Measurements from ENCODE around the gene ABCD4. TPM values are rescaled to one million over a fixed set of nuclear protein-coding genes. Genes with fewer than 3 reads are reported as not detected.

The ABCD4 gene
- polyA plus RNA-seq, 1 of the 3 experiments (the other 2 are of a cell fraction) = 37.0 TPM

GRCh38 chr14:74293606-74294005 lies 9.1 kb downstream of the ABCD4 start:
- no peak overlapping the region for H3K4me2 ChIP-seq
- no peaks in the 10 kb centered on the region for H3K9me2 ChIP-seq
- peaks cover 5% of the 10 kb centered on the region; the same call in 1 of the 2 replicates for H4K20me1 ChIP-seq (ENCODE audit: insufficient read depth)
- H3F3A ChIP-seq (replicated peaks; ENCODE audit: insufficient read depth) = no peaks in the 10 kb centered on the region
- no peak overlapping the region for H2AFZ ChIP-seq (ENCODE audit: low read depth)
- no peaks in the 10 kb centered on the region for H3K27me3 ChIP-seq (ENCODE audit: insufficient read depth)
- ChIA-PET CTCF (interaction anchor here (0.6 to 3.7 kb wide), 15 partner anchors 9 to 186 kb away, joined by 3 to 17 read pairs (median 4); partner anchors contain the start of genes ABCD4 and VRTN), POLR2A (no interaction called here)
- peaks cover 0 to 2% of the 10 kb centered on the region in 2 experiments; a peak in 1 of 4 replicates for H3K4me1 ChIP-seq (ENCODE audit: control insufficient read depth in 1 of 2, insufficient read depth in 2 of 2, low read depth in 1 of 2, low read length in 1 of 2)
- peaks cover 2% of the 10 kb centered on the region; the same call in 1 of the 2 replicates for H3K79me2 ChIP-seq (ENCODE audit: insufficient read depth)
- H3K9ac ChIP-seq = no peak overlapping the region
- H3K27ac ChIP-seq (ENCODE audit: low read depth in 2 of 2, low read length in 1 of 2) = no peak overlapping the region
- 100% methylated on average over 2 of the region's 2 CpGs for WGBS (ENCODE audit: low lambda C conversion rate)
- TF ChIP-seq ELF1 (IDR thresholded peaks at IDR 0.05) = no peak
- no peak for TF ChIP-seq NRF1 (IDR thresholded peaks at IDR 0.05; ENCODE audit: low read depth, low read length)
- no peak for TF ChIP-seq RFX5 (IDR thresholded peaks at IDR 0.05; ENCODE audit: low read length)
- no peak for TF ChIP-seq RAD21 (IDR thresholded peaks at IDR 0.05; ENCODE audit: low read length)
- no peak for TF ChIP-seq RXRA (IDR thresholded peaks at IDR 0.05; ENCODE audit: borderline replicate concordance, low read depth)
- TF ChIP-seq PBX3 (IDR thresholded peaks at IDR 0.05) = no peak
- TF ChIP-seq TEAD4 (IDR thresholded peaks at IDR 0.05; ENCODE audit: borderline replicate concordance, insufficient read depth) = no peak
- TF ChIP-seq MXI1 (IDR thresholded peaks at IDR 0.05; ENCODE audit: low read depth, low read length) = no peak
- no peak for TF ChIP-seq EP300 (IDR thresholded peaks at IDR 0.05; ENCODE audit: borderline replicate concordance in 1 of 2, low read depth in 1 of 2, low read length in 1 of 2)
- TF ChIP-seq TCF12 (IDR thresholded peaks at IDR 0.05) = no peak
- TF ChIP-seq FOXM1 (IDR thresholded peaks at IDR 0.05; ENCODE audit: low read depth) = no peak
- no peak for TF ChIP-seq MAX (IDR thresholded peaks at IDR 0.05; ENCODE audit: low read depth)
- TF ChIP-seq TAF1 (IDR thresholded peaks at IDR 0.05; ENCODE audit: borderline replicate concordance, low read depth, low read length) = no peak
- TF ChIP-seq GATA2 (CRISPR knock-in tag; IDR thresholded peaks at IDR 0.05) = no peak
- H3K4me3 ChIP-seq (ENCODE audit: low read depth in 2 of 2, low read length in 1 of 2) = no peak overlapping the region
- no peak for DNase-seq
- H3K36me3 ChIP-seq (replicated peaks in 1 of 2; ENCODE audit: control insufficient read depth in 1 of 2, insufficient read depth in 2 of 2, low read length in 1 of 2) = peaks cover 15 to 72% of the 10 kb centered on the region in 2 experiments
- H3K9me3 ChIP-seq = no peaks in the 10 kb centered on the region

GRCh38 chr14:74292061-74292460 lies 10.7 kb downstream of the ABCD4 start:
- Histone ChIP-seq H3K9me2 (no peaks in the 10 kb centered on the region), H3K79me2 (ENCODE audit: insufficient read depth) (no peaks in the 10 kb centered on the region), H3K36me3 (replicated peaks in 1 of 2; ENCODE audit: control insufficient read depth in 1 of 2, insufficient read depth in 2 of 2, low read length in 1 of 2) (peaks cover 14 to 76% of the 10 kb centered on the region in 2 experiments), H3K4me1 (ENCODE audit: control insufficient read depth in 1 of 2, insufficient read depth in 2 of 2, low read depth in 1 of 2, low read length in 1 of 2) (peaks cover 0 to 2% of the 10 kb centered on the region in 2 experiments; a peak in 1 of 4 replicates), H3K9ac (no peak overlapping the region), H3K4me3 (ENCODE audit: low read depth in 2 of 2, low read length in 1 of 2) (no peak overlapping the region), H3K9me3 (no peaks in the 10 kb centered on the region), H3F3A (replicated peaks; ENCODE audit: insufficient read depth) (no peaks in the 10 kb centered on the region), H2AFZ (ENCODE audit: low read depth) (no peak overlapping the region), H3K4me2 (no peak overlapping the region), H4K20me1 (ENCODE audit: insufficient read depth) (peaks cover 5% of the 10 kb centered on the region; the same call in 1 of the 2 replicates), H3K27ac (ENCODE audit: low read depth in 2 of 2, low read length in 1 of 2) (no peak overlapping the region), H3K27me3 (ENCODE audit: insufficient read depth) (no peaks in the 10 kb centered on the region)
- 87% methylated on average over 11 of the region's 11 CpGs for WGBS (ENCODE audit: low lambda C conversion rate)
- no peak for TF ChIP-seq FOXM1 (IDR thresholded peaks at IDR 0.05; ENCODE audit: low read depth)
- TF ChIP-seq EZH2phosphoT487 (IDR thresholded peaks at IDR 0.05; ENCODE audit: borderline replicate concordance, low read depth) = no peak
- TF ChIP-seq NRF1 (IDR thresholded peaks at IDR 0.05; ENCODE audit: low read depth, low read length) = no peak
- no peak for TF ChIP-seq FOSL2 (IDR thresholded peaks at IDR 0.05; ENCODE audit: borderline replicate concordance, low read depth)
- TF ChIP-seq IRF3 (IDR thresholded peaks at IDR 0.05; ENCODE audit: low read depth, low read length) = no peak
- TF ChIP-seq GATA2 (CRISPR knock-in tag; IDR thresholded peaks at IDR 0.05) = no peak
- TF ChIP-seq GABPA (IDR thresholded peaks at IDR 0.05; ENCODE audit: low read depth) = no peak
- ChIA-PET POLR2A (interaction anchor here (0.8 kb wide), 1 partner anchor 10 kb away, joined by 3 read pairs; the partner anchor contains the start of gene ABCD4), CTCF (interaction anchor here (3.7 kb wide), 1 partner anchor 11 kb away, joined by 17 read pairs; the partner anchor contains the start of gene ABCD4)
- no peak for DNase-seq

All from SK-N-SH (cell line).